Astrocyte (in vitro differentiated cells and primary cell): ENCODE results near the gene TIMMDC1.

Experiments
- EZH2 ChIP-seq: IDR thresholded peaks from 2 replicates; pipeline ENCODE4 v1.6.1; 2012; ENCODE audit warnings: mild to moderate bottlenecking, low read length, inconsistent platforms; ENCODE audit not compliant: insufficient read depth
- TF ChIP-seq, protein P1 (sequence below): IDR thresholded peaks from 2 replicates; pipeline ENCODE4 v1.5.1; 2011; ENCODE audit warnings: low read depth, mild to moderate bottlenecking, inconsistent platforms, low read length, moderate library complexity; ENCODE audit not compliant: insufficient read depth

- TF ChIP-seq, protein P1, sequence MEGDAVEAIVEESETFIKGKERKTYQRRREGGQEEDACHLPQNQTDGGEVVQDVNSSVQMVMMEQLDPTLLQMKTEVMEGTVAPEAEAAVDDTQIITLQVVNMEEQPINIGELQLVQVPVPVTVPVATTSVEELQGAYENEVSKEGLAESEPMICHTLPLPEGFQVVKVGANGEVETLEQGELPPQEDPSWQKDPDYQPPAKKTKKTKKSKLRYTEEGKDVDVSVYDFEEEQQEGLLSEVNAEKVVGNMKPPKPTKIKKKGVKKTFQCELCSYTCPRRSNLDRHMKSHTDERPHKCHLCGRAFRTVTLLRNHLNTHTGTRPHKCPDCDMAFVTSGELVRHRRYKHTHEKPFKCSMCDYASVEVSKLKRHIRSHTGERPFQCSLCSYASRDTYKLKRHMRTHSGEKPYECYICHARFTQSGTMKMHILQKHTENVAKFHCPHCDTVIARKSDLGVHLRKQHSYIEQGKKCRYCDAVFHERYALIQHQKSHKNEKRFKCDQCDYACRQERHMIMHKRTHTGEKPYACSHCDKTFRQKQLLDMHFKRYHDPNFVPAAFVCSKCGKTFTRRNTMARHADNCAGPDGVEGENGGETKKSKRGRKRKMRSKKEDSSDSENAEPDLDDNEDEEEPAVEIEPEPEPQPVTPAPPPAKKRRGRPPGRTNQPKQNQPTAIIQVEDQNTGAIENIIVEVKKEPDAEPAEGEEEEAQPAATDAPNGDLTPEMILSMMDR: no peak
- no peak for TF ChIP-seq EZH2
Observed at GRCh38 chr3:119506631-119507030, 8.3 kb downstream of the TIMMDC1 start.
